Measurements from ENCODE around the gene SART3.

DNA sequence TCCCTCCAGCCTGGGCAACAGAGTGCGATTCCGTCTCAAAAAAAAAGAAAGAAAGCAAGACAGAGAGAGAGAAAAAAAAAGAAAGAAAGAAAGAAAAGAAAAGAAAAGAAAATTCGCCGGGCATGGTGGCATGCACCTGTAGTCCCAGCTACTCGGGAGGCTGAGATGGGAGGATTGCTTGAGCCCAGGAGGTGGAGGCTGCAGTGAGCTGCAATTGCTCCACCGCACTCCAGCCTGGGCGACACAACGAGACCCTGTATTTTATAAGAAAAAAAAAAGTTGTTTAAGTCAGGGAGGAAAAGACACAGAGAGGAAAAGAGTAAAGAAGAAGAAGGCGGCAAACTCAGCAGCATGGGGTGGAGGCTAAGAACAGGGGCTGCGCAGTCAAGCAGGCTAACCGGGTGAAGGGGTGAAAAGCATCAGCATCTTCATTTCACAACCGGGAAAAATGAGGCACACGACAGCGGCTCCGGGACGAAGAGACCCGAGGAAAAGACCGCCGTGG is 46.5 kb downstream of the SART3 start:
- TF ChIP-seq IRF4 (IDR thresholded peaks at IDR 0.05; ENCODE audit: low read depth, low read length) (no peak), YY1 (IDR thresholded peaks at IDR 0.05; ENCODE audit: low read depth, low read length) (no peak), ZBTB33 (IDR thresholded peaks at IDR 0.05) (no peak), RAD21 (IDR thresholded peaks at IDR 0.05; ENCODE audit: insufficient read depth, low read depth, low read length) (no peak), CTCF (IDR thresholded peaks at IDR 0.05 in 2 of 3, conservative IDR thresholded peaks at IDR 0.05 in 1 of 3; ENCODE audit: control insufficient read depth in 2 of 3, extremely low read depth in 1 of 3, insufficient read depth in 1 of 3, low read depth in 3 of 3, low read length in 3 of 3) (no peak)

Measured in GM12878 (cell line).